Effector memory CD4-positive, alpha-beta T cell (primary cell): ENCODE results near the gene ERFL.

ENCODE experiments used
- DNase-seq, 3 donors: peaks; one replicate each; pipeline ENCODE4 v3.0.0-alpha.2; 2020
- H3K27ac ChIP-seq: 2 replicates; pipeline ENCODE4 v1.7.0; 2013; ENCODE audit warnings: mild to moderate bottlenecking, low read length, moderate library complexity; ENCODE audit not compliant: insufficient read depth, poor library complexity, severe bottlenecking
- H3K27me3 ChIP-seq: replicated peaks from 2 replicates; pipeline ENCODE4 v1.7.0; 2013; ENCODE audit warnings: mild to moderate bottlenecking, low read length; ENCODE audit not compliant: insufficient read depth, control insufficient read depth, poor library complexity, severe bottlenecking
- H3K36me3 ChIP-seq: 2 replicates; pipeline ENCODE4 v1.7.0; 2013; ENCODE audit warnings: mild to moderate bottlenecking, low read length, moderate library complexity; ENCODE audit not compliant: control insufficient read depth, insufficient read depth
- H3K4me1 ChIP-seq: 2 replicates; pipeline ENCODE4 v1.7.0; 2013; ENCODE audit warnings: low read length, mild to moderate bottlenecking; ENCODE audit not compliant: control insufficient read depth, insufficient read depth, poor library complexity, severe bottlenecking
- H3K4me3 ChIP-seq: 2 replicates; pipeline ENCODE4 v1.7.0; 2013; ENCODE audit warnings: low read length, low read depth, mild to moderate bottlenecking; ENCODE audit not compliant: insufficient read depth, poor library complexity, severe bottlenecking
- H3K9me3 ChIP-seq: 2 replicates; pipeline ENCODE4 v1.7.0; 2013; ENCODE audit warnings: mild to moderate bottlenecking, low read length, moderate library complexity; ENCODE audit not compliant: control insufficient read depth

Gene ERFL

DNA sequence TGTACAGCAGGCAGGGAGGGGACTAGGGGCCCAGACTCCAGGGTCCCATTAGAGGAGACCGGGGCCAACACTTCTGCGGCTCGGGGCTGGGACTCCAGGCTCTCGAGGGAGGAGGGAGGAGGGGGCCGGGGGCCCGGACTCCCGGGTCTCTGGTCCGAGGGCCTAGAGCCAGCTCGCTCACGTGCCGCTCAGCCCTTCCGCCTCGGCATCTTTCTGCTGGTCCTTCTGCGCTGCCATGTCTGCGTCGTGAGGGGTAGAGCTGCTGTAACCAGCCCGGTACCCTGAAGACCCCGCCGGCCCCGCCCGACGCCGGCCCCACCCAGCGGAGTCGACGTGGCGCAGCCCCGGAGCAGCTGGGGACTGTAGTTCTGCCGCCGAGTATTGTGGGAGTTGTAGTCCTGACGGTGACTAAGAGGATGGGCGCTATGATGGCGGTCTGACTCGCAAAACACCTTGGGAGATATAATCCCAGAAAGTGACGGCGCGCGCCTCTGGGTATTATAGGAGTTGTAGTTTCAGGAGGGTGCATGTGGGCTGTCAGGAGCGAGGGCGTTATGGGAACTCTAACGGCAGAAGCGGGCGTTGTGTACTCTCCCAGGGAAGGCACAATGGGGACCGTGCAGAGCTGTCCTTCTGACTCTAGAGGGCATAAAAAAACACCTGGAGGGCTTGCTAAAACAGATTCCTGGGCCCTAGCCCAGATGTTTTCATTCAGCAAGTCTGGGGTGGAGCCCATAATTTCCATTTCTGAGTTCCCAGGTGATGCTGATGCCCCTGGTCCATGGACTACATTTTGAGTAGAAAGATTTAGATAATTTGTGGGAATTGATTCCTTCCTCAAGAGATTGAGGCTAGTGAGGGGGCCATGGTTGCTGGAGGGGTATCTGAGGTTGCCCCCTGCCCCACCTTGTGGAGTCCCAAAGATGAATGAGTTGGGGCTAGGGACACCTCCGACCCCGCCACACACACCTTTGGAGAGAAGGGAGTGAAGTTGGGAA lies 31.1 kb upstream of the ERFL start, which contains the start of gene RABAC1:
Gene RABAC1 (minus strand): TSS at position 266 of the 998 bp plus-strand sequence. CDS start 29 bp downstream, at position 237.
- H3K4me1 ChIP-seq: peaks cover 12% of the 10 kb centered on the region

GRCh38 chr19:41958367-41959055 lies 30.3 kb upstream of the ERFL start:
- H3K9me3 ChIP-seq: no peaks in the 10 kb centered on the region
- H3K27ac ChIP-seq: peak overlapping the region; percentile 86
- no peaks in the 10 kb centered on the region for H3K27me3 ChIP-seq
- DNase-seq: peak; percentile 72 to 77 (median 75)
- H3K4me1 ChIP-seq: peaks cover 12% of the 10 kb centered on the region
- H3K36me3 ChIP-seq: peaks cover 14% of the 10 kb centered on the region
- H3K4me3 ChIP-seq: peak overlapping the region; percentile 90

More for the DNA sequence above, 31.1 kb upstream of the ERFL start, which contains the start of gene RABAC1:
- H3K4me3 ChIP-seq: peak within 1 kb of the TSS; percentile 90
- no peaks in the 10 kb centered on the region for H3K9me3 ChIP-seq
- peaks cover 14% of the 10 kb centered on the region for H3K36me3 ChIP-seq
- H3K27ac ChIP-seq: peak within 1 kb of the TSS; percentile 86
- peak; percentile 65 to 80 (median 79) for DNase-seq
- no peaks in the 10 kb centered on the region for H3K27me3 ChIP-seq

GRCh38 chr19:41957838-41958366 lies 29.7 kb upstream of the ERFL start:
- Histone ChIP-seq H3K27me3 (no peaks in the 10 kb centered on the region), H3K9me3 (no peaks in the 10 kb centered on the region), H3K4me1 (peaks cover 12% of the 10 kb centered on the region), H3K36me3 (peaks cover 14% of the 10 kb centered on the region), H3K27ac (peak overlapping the region; percentile 86), H3K4me3 (peak overlapping the region; percentile 90)
- no peak for DNase-seq

DNA sequence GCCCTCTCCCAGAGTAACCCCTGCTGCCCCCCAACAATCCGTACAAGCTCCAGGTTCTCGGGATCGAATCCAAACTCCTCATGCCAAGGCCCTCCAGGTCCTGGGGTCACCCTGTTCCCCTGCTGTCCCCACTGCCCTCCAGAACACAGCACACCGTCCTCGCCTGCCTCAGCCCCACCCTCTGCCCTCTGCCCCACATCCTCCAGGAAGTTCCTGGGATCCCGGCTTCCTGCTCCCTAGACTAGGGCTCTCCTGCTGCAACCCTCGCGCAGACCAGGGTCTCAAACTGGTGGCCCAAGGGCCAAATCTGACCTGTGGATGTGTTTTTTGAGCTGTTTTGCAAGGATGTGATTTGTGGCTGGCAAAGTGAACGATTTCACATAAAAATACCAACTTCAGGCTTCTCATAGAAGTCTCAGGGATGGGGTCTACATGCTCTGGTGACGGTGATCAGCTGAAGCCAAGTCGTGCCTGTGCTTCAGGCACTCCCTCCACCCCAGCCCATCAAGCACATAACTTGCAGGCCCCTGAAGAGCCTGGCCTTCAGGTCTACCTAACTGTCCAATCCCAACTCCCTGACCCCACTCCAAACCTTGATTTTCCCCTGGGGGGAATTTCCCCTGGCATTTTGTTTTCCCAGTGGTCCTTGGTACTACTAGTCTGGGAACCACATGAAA lies 29.1 kb upstream of the ERFL start:
- no peak overlapping the region for H3K4me3 ChIP-seq
- peaks cover 14% of the 10 kb centered on the region for H3K36me3 ChIP-seq
- peaks cover 12% of the 10 kb centered on the region for H3K4me1 ChIP-seq
- no peak for DNase-seq
- peak overlapping the region; percentile 86 for H3K27ac ChIP-seq
- H3K9me3 ChIP-seq: no peaks in the 10 kb centered on the region
- H3K27me3 ChIP-seq: no peaks in the 10 kb centered on the region

DNA sequence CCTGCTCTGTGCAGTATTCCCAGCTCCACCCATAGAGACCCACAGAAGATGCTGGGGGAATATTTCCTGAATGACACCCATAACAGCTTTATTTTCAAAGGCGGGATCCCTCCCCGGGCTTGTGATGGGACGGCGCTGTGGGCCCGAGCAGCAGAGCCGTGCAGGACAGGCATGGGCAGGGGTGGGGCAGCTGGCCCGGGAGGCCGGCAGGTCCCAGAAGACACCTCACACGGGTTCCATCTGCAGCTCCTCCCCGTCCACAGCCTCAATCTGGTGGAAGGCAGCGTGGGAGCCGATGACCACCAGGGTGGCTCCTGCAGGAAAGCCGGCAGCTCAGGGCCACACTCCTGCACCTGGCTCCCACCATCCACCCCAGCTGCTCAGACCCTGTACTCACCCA lies 28.4 kb upstream of the ERFL start:
- no peak overlapping the region for H3K27ac ChIP-seq

GRCh38 chr19:41955521-41955920 lies 27.3 kb upstream of the ERFL start:
- no peaks in the 10 kb centered on the region for H3K27me3 ChIP-seq
- no peak overlapping the region for H3K4me3 ChIP-seq
- DNase-seq: no peak
- H3K27ac ChIP-seq: no peak overlapping the region
- no peaks in the 10 kb centered on the region for H3K9me3 ChIP-seq
- H3K36me3 ChIP-seq: peaks cover 14% of the 10 kb centered on the region
- peaks cover 12% of the 10 kb centered on the region for H3K4me1 ChIP-seq

More for the DNA sequence above, 28.4 kb upstream of the ERFL start:
- Histone ChIP-seq H3K4me1 (peaks cover 12% of the 10 kb centered on the region), H3K27me3 (no peaks in the 10 kb centered on the region), H3K4me3 (no peak overlapping the region), H3K9me3 (no peaks in the 10 kb centered on the region), H3K36me3 (peaks cover 14% of the 10 kb centered on the region)
- DNase-seq: no peak

DNA sequence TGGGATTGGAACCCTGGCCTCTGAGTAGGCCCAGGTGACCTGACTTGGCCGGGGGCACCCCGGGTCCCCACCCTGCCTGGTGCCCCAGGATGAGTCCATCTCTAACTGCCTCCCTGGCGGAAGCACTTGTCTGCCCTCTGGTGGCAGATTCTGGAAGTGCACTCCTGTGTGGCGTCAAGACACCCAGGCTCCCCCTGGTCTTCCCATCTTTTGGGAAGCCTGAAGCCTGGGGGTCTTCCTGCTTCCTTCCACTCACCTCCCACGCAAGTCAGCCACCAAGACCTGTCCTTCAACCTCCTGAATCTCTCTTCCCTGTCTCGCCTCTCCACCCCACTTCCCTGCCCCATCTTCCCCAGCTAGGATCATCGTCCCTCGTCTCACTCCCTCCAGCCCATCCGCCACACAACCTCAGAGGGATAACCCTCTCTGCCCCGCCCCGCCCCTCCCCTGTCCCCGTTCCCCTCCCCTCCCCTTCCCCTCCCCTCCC lies 23.5 kb upstream of the ERFL start:
- no peaks in the 10 kb centered on the region for H3K27me3 ChIP-seq
- peaks cover 3% of the 10 kb centered on the region for H3K4me1 ChIP-seq
- peak; percentile 65 to 79 (median 78) for DNase-seq
- H3K36me3 ChIP-seq: peaks cover 11% of the 10 kb centered on the region
- no peak overlapping the region for H3K4me3 ChIP-seq
- H3K27ac ChIP-seq: no peak overlapping the region
- no peaks in the 10 kb centered on the region for H3K9me3 ChIP-seq

DNA sequence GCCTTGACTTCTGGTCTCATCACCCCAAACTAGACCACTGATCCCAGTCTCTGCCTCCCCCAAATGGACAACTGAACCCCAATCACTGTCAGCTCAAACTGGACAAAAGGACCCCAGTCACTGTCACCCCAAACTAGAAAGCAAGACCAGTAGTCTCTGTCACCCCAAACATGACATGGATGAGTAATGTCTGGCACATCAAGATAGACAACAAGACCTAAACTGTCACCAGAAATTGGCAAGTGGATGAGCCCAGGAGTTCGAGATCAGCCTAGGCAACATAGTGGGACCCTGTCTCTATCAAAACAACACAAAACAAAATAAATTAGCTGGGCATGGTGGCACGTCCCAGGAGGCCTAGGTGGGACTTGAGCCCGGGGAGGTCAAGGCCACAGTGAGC lies 18.8 kb upstream of the ERFL start:
- Histone ChIP-seq H3K4me1 (peaks cover 29% of the 10 kb centered on the region), H3K9me3 (no peaks in the 10 kb centered on the region), H3K36me3 (no peaks in the 10 kb centered on the region), H3K27me3 (no peaks in the 10 kb centered on the region), H3K4me3 (no peak overlapping the region), H3K27ac (no peak overlapping the region)
- no peak for DNase-seq

GRCh38 chr19:41945135-41945766 lies 17.0 kb upstream of the ERFL start:
- peak; percentile 81 to 92 (median 90) for DNase-seq
- peaks cover 37% of the 10 kb centered on the region for H3K4me1 ChIP-seq

More at GRCh38 chr19:41945135-41945766, 17.0 kb upstream of the ERFL start:
- Histone ChIP-seq H3K9me3 (no peaks in the 10 kb centered on the region), H3K27me3 (no peaks in the 10 kb centered on the region), H3K4me3 (no peak overlapping the region), H3K36me3 (no peaks in the 10 kb centered on the region), H3K27ac (peak overlapping the region; percentile 67)
